ENCODE measurements around the gene MARCHF5.
A peak's percentile ranks its signal among the peaks of the same experiment; 100 is the strongest.

MARCHF5 gene, protein sequence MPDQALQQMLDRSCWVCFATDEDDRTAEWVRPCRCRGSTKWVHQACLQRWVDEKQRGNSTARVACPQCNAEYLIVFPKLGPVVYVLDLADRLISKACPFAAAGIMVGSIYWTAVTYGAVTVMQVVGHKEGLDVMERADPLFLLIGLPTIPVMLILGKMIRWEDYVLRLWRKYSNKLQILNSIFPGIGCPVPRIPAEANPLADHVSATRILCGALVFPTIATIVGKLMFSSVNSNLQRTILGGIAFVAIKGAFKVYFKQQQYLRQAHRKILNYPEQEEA

DNA sequence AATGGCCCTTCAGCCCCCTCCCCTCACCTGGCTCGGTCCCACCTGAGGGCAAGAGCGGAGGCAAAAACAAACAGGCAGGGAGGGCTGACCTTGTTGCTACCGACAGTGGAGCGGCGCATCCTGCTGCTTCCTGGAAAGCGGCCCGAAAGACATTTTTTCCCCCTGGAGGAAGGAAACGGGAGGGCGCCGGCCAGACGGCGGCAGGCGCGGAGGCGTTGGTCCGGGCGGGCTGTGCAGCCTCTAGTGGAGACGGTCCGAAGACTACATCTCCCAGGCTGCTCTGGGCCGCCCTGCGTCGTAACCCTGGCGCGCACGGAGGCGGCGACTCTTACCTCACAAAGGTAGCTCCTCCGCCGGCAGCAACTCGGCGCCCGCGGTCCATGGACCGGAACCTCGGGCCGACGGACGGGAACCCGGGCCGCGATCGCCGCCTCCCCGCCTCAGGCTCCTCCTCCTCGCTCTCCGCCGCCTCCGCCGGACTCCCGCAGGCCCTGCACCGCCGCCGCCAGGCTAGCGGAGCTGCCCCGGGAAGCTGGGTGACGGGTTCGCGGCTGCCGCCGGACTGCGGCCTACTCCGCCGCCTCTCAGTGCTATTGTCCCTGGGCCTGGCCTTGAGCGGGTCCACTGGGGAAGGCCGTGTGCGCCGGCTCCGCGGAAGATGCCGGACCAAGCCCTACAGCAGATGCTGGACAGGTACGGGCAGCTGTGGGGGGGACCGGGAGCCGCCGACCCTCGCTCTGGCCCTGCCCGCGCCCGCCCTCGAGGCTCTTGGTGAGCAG lies at the start of gene MARCHF5, which contains the start of gene CPEB3:
Gene MARCHF5, plus strand, starts transcription at position 331 of the 779 bp plus-strand sequence. Its CDS starts 328 bp downstream, at position 659.
Gene CPEB3, minus strand, starts transcription at position 242 of the 779 bp plus-strand sequence. CDS start 50,728 bp downstream, outside the sequence.
- DNase-seq = peak; percentile 84

- no peak for DNase-seq
Observed at GRCh38 chr10:92241501-92241900, 49.5 kb upstream of the MARCHF5 start.

DNA sequence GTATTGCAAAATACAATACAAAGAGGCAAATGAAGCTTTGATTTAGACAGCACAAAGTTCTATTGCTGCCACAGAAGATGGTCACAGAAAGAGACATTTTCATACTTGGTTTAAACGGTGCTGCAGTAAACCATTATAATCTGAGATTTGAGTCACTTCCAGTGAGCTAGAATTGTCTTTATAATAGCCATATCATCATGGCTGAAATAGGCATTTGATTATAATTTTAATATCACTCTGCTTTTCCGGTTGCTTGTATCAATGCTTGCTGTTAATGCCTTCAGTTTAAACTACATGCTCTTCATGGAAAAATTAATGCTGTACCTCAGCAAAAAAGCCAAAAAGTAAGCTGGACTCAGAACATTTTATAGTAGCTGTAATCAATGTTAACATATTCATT lies 48.6 kb upstream of the MARCHF5 start:
- DNase-seq = no peak

GRCh38 chr10:92242910-92243671 lies 47.9 kb upstream of the MARCHF5 start:
- peak; percentile 21 to 25 for DNase-seq

DNA sequence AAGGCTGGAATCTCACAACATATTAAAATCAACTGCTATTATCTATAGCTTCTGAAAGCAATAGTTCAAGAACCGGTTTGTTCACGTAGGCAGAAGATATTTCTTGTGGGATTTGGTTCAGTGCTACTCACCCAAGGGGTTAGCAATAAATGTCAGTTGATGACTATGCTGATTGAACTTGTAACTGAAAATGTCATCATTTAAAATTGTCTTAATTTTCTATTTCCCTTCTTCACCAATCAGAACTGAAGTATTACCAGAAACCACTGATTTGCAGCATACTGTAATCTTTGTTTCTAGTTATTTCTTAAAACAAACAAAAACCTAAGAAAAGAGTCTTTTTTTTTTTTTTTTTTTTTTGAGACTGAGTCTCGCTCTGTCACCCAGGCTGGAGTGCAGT lies 46.2 kb upstream of the MARCHF5 start:
- DNase-seq = no peak

- no peak for DNase-seq
Observed at GRCh38 chr10:92248566-92248965, 42.4 kb upstream of the MARCHF5 start.

DNA sequence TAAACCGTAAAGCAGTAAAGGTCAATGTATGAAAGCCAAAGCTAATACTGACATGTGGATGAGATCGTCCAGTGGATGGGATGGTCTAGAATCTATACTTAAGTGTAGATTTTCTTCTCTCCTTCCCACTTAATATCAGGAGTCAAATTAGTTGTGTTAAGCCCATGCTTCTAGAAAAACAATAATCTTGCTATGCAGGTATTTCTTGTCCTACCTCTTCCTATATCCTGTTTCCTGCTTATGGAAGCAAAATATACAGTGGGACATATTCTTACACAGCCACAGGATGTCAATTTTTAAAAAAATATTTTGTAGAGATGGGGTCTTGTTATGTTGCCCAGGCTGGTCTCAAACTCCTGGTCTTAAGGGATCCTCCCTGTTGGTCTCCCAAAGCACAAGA lies 27.6 kb upstream of the MARCHF5 start:
- DNase-seq = no peak

DNA sequence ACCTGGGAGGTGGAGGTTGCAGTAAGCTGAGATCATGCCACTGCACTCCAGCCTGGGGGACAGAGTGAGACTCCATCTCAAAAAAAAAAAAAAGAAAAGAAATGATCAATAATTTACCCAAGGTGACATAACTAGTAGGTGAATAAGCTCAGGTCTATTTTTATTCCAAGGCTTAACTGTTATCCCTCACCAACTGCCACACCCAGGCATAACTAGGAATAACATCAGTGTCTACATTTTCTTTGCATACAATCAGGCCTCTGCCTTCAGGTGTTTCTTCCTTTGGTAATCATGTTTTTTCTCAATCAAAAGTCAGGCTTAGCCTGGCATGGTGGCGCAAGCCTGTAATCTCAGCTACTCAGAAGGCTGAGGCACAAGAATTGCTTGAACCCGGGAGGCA lies 26.7 kb upstream of the MARCHF5 start:
- no peak for DNase-seq

DNA sequence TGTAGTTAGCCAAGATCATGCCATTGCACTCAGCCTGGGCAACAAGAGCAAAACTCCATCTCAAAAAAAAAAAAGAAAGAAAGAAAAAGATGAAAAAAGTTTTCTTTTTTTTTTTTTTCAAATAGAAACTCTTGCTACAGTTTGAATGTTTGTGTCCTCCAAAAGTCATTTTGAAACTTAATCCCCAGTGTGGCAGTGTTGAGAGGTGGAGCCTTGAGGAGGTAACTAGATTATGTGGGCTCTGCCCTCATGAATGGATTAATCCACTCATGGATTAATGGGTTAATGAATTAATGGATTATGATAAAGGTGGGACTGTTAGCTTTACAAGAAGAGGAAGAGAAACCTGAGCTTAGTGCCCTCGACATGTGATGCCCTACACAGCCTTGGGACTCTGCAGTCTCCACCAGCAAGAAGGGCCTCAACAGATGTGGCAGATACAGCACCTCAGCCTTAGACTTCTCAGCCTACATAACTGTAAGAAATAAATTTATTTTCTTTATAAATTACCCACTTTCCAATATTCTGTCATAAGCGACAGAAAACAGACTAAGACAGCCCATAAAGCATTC lies 25.2 kb upstream of the MARCHF5 start:
- DNase-seq = no peak

DNA sequence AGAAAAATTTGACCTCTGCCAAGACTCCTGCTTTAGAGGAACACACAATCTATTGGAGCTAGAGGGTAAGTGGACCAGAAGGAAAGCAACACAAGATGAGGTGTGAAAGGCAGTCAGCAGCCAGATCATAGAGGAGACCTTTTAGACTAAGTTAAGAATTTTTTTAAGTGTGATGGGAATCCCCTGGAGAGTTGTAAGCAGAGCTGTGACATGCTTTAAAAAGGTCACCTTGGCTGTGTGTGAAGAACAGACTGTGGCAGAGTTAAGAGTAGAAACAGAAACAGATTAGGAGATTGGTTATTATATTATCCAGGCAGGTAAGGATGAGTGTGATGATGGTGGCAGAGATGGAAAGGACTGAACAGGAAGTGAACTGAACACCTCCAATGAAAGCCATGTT lies 23.6 kb upstream of the MARCHF5 start:
- DNase-seq = no peak

- no peak for DNase-seq
Observed at GRCh38 chr10:92268748-92269147, 22.2 kb upstream of the MARCHF5 start.

DNA sequence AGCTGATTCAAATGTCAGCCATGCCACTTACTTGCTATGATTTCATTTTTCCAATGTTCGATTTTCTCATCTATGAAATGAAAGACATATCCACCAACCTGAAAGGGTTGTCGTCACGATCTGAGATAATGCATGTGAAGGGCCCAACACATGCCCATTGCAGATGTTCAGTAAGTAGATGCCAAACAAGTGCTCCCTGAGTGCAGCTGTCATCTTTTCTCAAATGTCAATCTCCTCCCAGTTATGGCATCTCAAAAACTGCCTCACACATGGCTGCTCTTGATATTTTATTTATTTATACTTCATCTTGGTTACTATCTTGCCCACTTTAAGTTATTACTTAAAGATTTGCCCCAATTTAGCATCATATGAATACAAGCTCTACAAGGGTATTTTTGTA lies 16.9 kb upstream of the MARCHF5 start:
- DNase-seq = no peak

- no peak for DNase-seq
Observed at GRCh38 chr10:92278996-92279696, 11.8 kb upstream of the MARCHF5 start.

GRCh38 chr10:92284112-92284704 lies 6.8 kb upstream of the MARCHF5 start:
- no peak for DNase-seq

- peak; percentile 3 to 16 for DNase-seq
Observed at GRCh38 chr10:92290076-92290836, 711 bp upstream of the MARCHF5 start.

DNA sequence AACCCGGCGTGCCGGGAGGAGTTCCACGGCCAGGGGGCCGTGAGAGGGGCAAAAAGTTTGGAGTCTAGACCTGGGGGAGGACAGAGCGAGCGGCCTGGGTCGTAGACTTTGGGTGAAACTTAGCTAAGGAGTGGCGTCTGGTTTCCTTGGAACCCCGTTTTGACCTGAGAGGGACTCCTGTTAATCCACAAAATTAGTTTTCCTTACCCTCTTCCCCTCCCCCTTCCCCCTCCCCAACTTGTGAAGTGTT lies 574 bp downstream of the MARCHF5 start:
- DNase-seq = peak in 1 of 2 experiments; percentile 9

DNA sequence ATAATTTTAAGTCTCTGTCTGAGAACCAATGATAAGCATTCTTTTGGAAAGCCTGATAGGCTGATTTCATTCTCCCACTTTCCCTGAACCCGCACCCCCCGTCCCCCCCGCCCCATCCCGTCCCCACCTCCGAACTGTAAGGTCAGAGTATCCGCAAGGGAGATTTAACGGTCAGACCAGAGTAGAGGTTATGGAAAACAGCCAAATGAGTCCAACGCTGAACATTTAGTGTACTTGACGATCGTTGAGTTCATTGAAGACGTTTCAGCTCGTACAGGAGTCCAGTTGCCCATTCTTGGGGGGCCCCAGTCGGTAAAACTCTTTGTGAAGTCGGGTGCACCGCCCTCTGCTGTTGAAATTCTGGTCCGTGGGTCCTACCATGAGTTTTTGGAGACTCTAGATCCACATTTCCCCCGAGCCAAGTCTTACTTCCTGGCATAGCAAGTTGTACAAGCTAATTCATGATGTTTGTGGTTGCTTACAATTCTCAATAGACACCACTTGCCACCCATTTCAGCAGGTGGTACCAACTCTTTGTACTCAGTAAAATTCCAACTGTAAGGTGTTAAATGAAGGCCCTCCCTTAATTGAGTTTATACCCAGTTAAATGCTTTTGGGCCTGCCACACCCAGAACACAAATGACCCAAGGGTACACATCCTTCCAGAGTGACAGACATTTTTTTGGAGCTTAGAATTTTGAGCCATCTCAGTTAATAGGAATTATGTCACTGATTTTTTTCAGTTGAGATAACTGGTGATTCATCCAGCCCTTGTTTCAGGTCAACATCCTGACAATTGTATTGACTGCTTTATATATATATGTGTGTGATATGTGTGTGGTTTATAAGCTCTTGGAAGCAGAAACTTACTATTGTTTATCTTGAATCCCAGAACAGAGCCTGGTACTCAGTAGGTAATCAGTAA lies 1.2 kb downstream of the MARCHF5 start:
- DNase-seq = peak; percentile 15

- no peak for DNase-seq
Observed at GRCh38 chr10:92298487-92298886, 7.5 kb downstream of the MARCHF5 start.

DNA sequence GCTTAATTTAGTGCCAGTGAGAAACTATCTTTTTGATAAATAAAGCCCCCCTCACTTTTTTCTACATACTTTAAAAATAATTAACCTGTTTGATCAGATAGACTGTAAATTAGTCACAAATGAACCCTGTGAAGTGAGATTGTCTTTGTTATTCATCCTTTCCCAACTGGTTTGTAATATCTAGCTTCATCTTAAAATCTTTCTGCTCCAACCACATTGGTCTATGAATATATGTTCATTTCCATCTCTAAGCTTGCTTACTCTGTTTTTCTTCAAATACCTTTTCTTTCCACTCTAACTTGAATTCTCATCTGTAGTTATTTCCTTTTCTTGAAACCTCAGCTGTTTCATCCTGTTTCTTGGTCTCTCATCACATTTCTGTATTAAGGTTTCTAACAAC lies 12.1 kb downstream of the MARCHF5 start:
- DNase-seq = no peak

- DNase-seq = no peak
Observed at GRCh38 chr10:92304061-92304460, 13.1 kb downstream of the MARCHF5 start.

Data from activated CD4-positive, alpha-beta T cell treated with anti-CD3 and anti-CD28 coated beads, Interleukin-2, amount 50 U/mL, for 4 hours (primary cell).